Fibroblast of villous mesenchyme (primary cell): ENCODE results near the gene SMIM1. TPM values are rescaled to one million over a fixed set of nuclear protein-coding genes. Genes with fewer than 3 reads are reported as not detected.
"Not testable (repeated sequence)": the region's sequence is repeated elsewhere in the genome, so short reads cannot be mapped to it uniquely, and the experiment has no call there.

Experiments used
- DNase-seq: peaks from one replicate; pipeline ENCODE4 v3.0.0-alpha.2; 2010; ENCODE audit warnings: low read depth
- H3K4me3 ChIP-seq: 2 replicates; pipeline ENCODE4 v1.5.1; 2011; ENCODE audit warnings: low read depth, mild to moderate bottlenecking, low read length
- total RNA-seq: library from RNA; depleted of rRNA; stranded (reverse); fragments of >200 nt; gene quantifications from 2 replicates; pipeline ENCODE4 v1.2.3, GENCODE V29; 2012
- TF ChIP-seq, protein P1 (sequence below): IDR thresholded peaks from 2 replicates; pipeline ENCODE4 v1.5.1; 2012; ENCODE audit warnings: low read depth, mild to moderate bottlenecking, low read length; ENCODE audit not compliant: insufficient read depth

Gene SMIM1
- total RNA-seq, 1 donor, result 1.7 TPM

GRCh38 chr1:3747903-3748302 is 24.6 kb upstream of the SMIM1 start:
- H3K4me3 ChIP-seq, result peak overlapping the region; percentile 71
- TF ChIP-seq, protein P1, sequence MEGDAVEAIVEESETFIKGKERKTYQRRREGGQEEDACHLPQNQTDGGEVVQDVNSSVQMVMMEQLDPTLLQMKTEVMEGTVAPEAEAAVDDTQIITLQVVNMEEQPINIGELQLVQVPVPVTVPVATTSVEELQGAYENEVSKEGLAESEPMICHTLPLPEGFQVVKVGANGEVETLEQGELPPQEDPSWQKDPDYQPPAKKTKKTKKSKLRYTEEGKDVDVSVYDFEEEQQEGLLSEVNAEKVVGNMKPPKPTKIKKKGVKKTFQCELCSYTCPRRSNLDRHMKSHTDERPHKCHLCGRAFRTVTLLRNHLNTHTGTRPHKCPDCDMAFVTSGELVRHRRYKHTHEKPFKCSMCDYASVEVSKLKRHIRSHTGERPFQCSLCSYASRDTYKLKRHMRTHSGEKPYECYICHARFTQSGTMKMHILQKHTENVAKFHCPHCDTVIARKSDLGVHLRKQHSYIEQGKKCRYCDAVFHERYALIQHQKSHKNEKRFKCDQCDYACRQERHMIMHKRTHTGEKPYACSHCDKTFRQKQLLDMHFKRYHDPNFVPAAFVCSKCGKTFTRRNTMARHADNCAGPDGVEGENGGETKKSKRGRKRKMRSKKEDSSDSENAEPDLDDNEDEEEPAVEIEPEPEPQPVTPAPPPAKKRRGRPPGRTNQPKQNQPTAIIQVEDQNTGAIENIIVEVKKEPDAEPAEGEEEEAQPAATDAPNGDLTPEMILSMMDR, result no peak
- DNase-seq, result no peak

DNA sequence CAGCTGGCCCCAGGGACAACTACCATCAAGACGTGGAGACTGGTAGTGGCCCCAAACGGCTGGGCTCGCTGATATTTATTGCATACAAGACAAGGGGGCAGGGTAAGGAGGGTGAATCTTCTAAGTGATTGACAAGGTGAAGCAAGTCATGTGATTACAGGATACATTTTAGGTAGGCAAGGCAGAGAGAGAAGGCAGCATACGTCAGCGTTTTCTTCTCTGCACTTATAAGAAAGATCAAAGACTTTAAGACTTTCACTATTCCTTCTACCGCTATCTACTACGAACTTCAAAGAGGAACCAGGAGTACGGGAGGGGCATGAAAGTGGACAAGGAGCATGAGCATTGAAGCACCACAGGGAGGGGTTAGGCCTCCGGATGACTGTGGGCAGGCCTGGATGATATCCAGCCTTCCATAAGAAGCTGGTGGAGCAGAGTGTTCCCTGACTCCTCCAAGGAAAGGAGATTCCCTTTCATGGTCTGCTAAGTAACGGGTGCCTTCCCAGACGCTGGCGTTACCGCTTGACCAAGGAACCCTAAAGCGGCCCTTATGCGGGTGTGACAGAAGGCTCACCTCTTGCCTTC is 24.1 kb upstream of the SMIM1 start:
- H3K4me3 ChIP-seq, DNase-seq: not testable (repeated sequence)

DNA sequence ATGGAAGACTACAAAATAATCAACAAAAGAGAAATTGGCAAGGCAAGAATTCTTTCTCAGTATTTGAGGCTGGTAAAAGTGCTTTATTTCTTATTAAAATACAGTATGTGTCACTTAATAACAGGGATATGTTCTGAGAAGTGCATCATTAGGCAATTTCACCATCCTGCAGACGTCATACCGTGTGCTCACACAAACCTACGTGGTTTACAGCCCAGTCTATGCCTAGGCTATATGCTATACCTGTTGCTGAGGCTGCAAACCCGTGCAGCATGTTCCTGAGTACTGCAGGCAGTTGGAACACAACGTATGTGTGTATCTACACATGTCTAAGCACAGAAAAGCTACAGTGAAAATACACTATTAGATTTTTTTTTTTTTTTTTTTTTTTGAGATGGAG is 23.0 kb upstream of the SMIM1 start:
- TF ChIP-seq, protein P1, result no peak
- H3K4me3 ChIP-seq, result no peak overlapping the region
- DNase-seq, result no peak

DNA sequence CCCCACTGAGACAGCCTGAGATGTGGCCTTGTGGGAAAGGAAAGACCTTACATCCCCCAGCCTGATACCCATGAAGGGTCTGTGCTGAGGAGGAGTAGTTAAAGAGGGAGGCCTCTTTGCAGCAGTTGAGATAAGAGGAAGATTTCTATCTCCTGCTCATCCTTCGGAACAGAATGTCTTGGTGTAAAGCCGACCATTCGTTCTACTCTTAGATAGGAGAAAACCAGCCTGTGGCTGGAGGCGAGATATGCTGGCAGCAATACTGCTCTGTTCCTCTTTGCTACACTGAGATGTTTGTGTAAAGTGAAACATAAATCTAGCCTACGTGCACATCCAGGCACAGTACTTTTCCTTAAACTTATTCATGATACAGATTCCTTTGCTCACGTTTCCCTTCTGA is 21.8 kb upstream of the SMIM1 start:
- no peak for DNase-seq
- TF ChIP-seq, protein P1, result no peak
- H3K4me3 ChIP-seq, result no peak overlapping the region

- DNase-seq, result no peak
- TF ChIP-seq, protein P1, result no peak
- H3K4me3 ChIP-seq, result no peak within 1 kb of the TSS
Observed at GRCh38 chr1:3752400-3752945, 20.1 kb upstream of the SMIM1 start, which contains the start of gene CCDC27. Gene CCDC27 (plus strand): TSS chr1:3752450. CDS start chr1:3752482, 32 bp downstream.

GRCh38 chr1:3753656-3754454 is 18.7 kb upstream of the SMIM1 start:
- no peak overlapping the region for H3K4me3 ChIP-seq
- no peak for DNase-seq
- TF ChIP-seq, protein P1, result no peak

GRCh38 chr1:3756394-3756793 is 16.2 kb upstream of the SMIM1 start:
- no peak for DNase-seq
- TF ChIP-seq, protein P1, result no peak
- no peak overlapping the region for H3K4me3 ChIP-seq
